ENCODE measurements around the gene KCNK3.
"Not testable (repeated sequence)": the region's sequence is repeated elsewhere in the genome, so short reads cannot be mapped to it uniquely, and the experiment has no call there.

The KCNK3 gene

DNA sequence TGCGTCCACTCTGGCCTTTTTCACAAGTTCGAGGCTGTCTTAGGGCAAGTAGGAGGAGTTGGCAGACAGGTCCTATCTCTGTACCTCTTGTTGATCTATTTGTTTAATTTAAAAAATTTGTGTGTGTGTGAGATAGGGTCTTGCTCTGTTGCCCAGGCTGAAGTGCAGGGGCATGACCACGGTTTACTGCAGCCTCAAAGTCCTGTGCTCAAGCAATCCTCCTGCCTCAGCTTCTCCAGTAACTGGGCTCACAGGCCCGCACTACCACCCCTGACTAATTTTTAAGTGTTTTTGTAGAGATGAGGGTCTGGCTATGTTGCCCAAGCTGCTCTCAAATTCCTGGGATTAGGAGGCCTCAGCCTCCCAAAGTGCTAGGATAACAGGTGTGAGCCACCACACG lies 67.3 kb downstream of the KCNK3 start:
- no peak for DNase-seq

DNA sequence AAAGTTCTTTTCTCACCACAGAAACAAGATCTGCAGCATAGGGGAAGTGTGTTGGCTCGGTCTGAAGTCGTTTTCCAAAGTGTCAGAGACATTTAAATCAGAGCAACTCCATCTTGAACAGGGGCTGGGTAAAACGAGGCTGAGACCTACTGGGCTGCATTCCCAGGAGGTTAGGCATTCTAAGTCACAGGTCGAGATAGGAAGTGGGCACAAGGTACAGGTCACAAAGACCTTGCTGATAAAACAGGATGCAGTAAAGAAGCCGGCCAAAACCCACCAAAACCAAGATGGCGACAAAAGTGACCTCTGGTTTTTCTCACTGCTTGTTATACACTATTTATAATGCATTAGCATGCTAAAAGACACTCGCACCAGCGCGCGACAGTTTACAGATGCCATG lies 68.5 kb downstream of the KCNK3 start:
- not testable (repeated sequence) for DNase-seq

DNA sequence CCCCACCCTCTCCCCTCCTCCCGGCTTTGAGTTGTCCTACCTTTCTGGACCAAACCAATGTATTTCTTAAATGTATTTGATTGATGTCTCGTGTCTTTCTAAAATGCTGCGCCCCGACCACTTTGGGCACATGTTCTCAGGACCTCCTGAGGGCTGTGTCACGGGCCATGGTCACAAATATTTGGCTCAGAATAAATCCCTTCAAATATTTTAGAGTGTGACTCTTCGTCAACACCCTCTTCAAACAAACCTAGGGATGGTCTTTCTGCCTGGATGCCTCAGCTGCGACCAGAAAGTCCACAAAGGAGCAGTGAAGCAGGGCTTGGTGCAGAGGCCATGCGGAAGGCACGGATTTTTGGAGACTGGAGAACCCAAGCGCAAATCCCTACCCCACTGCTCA lies 70.5 kb downstream of the KCNK3 start:
- no peak for DNase-seq

DNA sequence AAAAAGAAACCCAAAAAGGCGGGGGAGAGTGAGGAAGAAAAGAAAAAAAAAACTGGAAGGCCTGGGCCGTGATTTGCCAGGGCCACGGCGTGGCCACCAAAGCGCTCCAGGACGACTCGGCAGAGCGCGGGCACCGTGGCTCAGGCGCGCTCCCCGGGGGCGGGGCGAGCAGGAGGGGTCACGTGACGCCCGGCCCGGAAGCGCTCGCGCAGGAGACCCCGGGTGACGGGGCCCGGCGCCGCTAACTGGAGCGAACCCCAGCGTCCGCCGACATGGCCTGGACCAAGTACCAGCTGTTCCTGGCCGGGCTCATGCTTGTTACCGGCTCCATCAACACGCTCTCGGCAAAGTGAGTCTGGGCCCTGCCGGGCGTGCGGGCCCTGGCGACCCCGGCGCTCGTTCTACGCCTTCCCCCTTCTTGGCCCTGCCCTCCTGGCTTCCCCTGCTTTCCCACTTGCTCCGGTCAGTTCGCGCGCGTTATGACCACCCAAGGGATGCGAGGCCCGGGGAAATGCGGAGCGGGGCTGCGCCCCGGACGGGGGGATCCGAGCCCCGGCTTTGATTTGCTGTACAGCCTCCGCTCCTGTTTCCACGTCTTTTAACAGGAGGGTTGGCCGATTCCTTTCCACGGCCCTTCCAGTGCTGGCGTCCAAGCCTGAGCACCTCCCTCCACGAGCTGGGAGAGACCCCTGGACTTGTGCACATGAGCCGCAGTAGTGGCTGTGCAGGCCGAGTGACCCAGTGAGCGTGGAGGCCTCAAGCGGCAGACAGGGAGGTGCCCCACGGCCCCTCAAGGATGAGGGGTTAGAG lies 71.8 kb downstream of the KCNK3 start, which contains the start of gene SLC35F6:
SLC35F6 (plus strand) TSS at position 207 of the 810 bp plus-strand sequence; CDS start at position 273, 66 bp downstream.
- DNase-seq, result peak; percentile 44 to 73

DNA sequence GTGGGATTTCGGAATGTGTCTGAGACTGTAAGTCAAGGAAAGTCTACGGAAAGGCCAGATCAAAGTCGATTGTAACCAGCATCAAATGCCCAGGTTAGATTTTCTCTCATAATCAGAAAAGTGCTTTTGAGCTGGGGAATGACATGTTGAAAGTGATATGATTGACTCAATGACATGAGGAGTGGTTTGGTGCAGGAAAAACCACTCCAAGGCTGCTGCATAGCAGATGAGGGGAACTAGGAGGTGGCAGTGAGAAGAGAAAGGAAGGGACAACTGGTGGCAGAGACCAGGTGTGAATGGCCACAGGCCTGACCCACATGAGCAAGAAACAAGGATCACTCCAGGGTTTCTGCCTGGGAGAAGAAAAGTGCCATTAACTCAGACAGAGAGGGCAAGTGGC lies 72.4 kb downstream of the KCNK3 start:
- DNase-seq, result no peak

DNA sequence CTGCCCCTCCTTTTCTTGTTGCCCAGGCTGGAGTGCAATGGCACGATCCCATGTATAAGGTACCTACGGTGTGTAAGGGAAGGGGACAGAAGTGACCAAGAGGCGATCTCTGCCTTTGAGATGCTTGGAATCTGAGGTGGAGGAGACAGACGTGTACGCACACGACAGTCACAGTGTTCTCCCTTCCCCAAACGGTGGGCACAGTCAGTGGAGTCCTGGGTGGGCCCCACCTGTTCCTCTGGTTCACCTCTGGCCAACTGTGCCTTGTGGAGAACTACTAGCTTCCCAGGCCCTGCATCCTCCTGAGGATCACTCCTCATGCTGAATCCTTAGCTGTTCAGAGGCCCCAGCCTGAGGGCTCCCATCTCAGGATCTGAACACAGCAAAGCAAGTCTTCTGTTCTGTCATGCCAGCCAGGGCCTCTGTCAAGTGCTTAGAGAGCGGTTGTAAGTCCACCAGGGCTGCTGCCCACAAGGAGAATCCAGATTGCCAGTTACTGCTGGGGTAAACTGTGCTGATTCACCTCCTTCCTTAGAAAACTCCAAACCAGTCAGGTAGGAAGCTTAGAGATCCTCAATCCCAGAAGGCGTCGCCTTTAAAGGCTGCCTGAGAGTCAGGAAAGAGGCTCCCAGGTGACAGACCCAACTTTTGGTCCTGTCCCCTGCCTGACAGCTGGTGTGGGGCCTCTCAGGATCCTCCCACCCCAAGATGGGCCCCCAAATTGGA lies 73.1 kb downstream of the KCNK3 start:
- no peak for DNase-seq

DNA sequence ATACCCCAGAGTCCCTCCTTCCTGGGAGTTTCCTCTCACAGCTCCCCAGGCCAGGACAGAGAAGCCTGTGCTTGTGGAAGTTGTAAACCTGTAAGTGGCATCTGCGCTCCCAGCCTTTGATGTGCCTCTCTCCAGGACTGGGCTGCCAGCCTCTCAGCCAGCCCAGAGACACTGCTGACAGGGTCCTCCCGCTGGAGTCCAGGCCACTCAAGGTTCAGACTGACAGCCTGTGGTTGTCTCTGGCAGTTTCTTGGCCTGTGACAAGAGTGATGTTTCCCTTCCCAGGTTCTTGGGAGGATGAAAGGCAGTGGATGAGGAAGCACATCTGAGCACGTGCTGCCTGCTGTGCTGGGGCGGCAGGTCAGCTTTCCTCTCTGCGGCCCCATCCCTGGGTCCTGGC lies 74.6 kb downstream of the KCNK3 start:
- DNase-seq, result no peak

DNA sequence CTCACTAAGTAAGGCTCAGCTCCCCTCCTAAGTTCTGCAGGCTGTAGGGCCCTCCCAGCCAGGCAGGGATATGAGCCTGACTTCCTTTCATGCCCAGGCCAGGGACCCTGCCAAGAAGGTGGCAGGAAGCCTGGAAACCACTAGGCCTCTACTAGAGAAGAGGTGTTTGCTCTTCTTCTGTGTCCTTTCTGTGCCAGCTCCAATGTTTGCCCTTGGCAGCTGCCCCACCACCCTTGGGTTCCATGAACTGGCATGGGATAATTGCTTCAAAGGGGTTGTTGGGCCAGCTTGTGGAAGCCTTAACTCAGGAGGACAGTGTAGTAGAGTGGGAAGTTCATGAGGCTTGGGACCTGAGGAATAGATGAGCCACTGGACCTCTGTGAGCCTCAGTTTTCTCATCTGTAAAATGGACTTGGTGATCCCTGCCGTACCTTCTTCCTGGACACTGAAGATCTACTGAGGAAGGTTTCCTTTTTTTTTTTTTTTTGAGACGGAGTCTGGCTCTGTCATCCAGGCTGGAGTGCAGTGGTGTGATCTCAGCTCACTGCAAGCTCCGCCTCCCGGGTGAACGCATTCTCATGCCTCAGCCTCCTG lies 75.5 kb downstream of the KCNK3 start:
- no peak for DNase-seq

DNA sequence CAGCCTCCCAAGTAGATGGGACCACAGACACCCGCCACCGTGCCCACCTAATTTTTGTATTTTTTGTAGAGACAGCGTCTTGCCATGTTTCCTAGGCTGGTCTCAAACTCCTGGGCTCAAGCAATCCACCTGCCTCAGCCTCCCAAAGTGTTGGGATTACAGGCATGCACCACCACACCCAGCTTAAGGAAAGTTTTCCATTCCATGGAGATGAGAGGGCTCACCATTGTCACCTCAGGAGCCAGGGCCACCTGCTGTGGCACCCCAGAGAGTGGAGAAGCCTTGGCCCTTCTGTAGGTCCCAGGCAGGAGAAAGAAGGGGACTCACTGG lies 76.2 kb downstream of the KCNK3 start:
- no peak for DNase-seq

DNA sequence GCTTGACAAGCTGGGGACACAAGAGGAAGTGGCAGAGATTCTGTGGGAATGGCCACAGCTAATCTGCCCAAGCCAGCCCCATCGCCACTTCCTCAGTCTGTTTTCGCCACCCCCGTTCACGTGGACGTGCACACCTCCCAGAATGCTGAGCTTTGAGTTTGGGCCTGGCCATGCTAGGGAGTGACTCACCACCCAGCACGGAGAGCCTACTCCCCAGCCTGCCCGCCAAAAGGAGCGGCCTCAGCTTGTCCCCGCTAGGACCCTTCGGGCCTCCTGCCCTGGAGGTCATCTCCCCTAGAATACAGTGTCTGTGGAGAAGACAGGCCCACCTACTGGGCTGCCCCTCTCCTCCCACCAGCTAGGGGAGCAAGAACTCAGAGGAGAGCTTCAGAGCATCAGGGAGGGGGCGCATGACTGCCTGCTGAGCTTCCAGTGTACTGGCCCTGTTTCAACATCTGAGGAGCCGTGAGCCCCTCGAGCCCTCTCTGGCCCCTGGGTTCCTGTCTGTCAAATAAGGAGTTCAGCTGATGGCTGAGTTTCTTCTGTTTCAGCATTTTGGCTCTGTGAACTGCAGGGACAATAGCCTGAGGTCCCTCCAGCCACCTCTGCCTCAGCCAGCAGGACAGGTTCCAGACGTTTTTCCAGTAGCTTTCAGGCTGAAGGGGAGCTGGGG lies 76.7 kb downstream of the KCNK3 start:
- DNase-seq, result no peak

DNA sequence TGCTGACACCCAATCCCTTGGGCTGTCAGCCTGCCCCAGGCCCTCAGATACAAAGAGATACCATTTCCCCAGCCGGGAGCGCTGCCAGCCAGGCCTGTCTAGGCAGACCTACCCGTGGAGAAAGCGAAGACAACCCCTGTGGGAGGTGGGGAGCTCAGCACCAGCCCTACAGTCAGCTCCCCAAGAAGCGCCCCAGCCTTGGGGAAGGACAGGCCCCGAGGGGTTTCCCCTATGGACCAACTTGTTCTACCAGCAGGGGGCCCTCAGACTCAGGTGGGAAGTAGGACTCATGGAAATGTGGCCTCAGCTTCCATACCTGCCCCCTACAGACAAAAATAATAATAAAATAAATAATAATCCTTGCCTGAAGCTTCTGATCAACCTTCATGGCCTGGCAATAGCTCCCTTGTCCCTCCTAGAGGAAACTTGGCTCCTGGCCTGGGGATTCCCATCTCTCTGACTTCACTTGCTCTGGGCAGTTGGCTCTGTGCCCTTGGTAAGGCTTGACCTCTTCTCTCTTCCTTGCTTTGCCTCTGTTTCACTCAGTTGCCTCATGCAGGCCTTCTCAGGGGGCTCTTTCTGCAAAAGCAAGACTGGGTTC lies 78.6 kb downstream of the KCNK3 start:
- no peak for DNase-seq

DNA sequence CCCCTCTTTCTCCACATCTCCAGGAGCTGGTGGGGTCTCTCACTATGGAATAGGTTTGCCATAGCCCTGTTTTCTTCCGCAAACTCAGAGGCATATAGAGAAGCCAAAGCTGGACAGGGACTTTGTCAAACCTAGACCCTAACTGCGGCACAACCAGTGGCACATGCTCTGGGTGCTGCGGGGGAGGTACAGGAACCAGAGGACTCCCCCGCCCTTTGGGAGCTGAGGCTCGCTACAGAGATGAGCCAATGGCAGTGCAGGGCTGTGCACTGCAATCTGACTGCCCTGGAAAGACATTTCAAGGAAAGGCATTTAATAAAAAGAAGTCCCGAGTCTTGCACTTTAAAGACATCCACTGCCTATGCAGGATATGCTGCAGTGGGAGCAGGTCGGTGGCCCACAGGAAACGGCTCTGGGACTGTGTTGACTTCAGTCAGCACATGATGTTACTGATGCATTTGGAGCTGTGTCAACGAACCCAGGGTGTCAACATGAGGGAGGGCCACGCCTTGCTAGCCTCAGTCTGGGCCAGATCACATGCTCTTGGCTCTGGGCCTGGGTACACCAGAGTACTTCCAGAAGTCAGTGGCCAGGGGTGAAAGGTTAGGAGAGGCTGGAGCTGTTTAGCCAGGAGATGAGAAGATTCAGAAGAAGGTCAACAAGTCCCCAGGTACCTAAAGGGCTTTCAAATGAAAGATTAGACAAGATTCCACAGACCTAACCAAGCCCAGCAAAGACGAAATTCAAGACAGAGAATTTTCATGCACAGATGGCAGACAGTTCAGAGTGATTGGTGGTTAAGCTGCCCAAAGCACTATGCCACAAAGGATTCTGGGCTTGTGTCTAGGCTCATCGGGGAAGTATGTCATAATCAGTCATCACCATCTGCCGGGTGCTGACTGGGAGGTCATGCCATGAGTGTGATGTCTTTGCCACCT lies 79.8 kb downstream of the KCNK3 start:
- DNase-seq, result no peak

DNA sequence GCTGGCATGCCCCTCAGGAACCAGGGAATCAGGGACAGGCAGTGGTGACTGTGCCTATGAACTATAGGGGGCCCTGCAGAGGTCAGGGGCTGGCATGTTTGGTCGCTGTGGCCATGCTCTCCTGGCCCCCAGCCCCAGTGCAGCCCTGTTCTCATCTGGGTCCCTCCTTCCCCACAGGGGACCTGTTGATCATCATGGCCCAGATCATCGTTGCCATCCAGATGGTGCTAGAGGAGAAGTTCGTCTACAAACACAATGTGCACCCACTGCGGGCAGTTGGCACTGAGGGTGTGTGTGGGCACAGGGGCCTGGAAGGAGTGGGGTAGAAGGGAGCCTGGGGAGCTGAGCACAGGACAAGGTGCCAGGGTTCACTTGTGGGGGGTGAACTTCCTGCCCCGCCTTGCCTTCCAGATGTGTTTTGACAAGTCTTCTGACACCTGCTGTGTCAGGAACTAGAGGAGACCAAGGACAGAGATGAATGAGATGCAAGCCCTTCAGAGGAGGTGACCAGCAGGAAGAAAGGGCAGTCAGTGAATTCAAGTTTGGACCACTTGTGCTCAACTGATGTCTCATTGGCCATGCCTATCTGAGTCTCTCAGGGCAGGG lies 83.8 kb downstream of the KCNK3 start:
- no peak for DNase-seq

DNA sequence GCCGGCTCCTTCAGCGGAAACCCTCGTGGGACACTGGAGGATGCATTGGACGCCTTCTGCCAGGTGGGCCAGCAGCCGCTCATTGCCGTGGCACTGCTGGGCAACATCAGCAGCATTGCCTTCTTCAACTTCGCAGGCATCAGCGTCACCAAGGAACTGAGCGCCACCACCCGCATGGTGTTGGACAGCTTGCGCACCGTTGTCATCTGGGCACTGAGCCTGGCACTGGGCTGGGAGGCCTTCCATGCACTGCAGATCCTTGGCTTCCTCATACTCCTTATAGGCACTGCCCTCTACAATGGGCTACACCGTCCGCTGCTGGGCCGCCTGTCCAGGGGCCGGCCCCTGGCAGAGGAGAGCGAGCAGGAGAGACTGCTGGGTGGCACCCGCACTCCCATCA lies 85.6 kb downstream of the KCNK3 start:
- DNase-seq, result no peak

DNA sequence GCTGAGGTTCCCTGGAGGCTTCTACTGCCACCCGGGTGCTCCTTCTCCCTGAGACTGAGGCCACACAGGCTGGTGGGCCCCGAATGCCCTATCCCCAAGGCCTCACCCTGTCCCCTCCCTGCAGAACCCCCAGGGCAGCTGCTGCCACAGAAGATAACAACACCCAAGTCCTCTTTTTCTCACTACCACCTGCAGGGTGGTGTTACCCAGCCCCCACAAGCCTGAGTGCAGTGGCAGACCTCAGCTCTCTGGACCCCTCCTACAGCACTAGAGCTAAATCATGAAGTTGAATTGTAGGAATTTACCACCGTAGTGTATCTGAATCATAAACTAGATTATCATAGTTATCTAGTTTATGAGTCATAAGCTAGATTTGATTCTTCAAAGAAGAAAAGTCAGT lies 86.0 kb downstream of the KCNK3 start:
- DNase-seq, result no peak

DNA sequence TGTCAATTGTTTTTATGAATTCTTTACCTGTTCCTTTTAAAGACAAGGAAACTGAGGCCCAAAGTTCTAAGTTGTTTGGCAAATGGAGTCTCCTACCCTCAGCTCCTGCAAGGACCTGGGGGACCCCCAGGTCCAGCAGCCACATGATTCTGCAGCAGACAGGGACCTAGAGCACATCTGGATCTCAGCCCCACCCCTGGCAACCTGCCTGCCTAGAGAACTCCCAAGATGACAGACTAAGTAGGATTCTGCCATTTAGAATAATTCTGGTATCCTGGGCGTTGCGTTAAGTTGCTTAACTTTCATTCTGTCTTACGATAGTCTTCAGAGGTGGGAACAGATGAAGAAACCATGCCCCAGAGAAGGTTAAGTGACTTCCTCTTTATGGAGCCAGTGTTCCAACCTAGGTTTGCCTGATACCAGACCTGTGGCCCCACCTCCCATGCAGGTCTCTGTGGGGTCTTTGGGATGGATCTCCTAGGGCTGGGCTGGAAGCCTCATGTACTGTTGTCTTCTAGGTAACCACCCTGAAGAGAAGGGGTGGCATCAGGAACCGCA lies 87.8 kb downstream of the KCNK3 start:
- no peak for DNase-seq
